Spinal cord (tissue), 10 donors: ENCODE results near the gene SMOC1. TPM values are rescaled to one million over a fixed set of nuclear protein-coding genes. Genes with fewer than 3 reads are reported as not detected.

Experiments used
- DNase-seq, 6 donors: peaks; one replicate each; pipeline versions ENCODE4 v3.0.0 to v3.0.0-alpha.2; 2013 to 2015; ENCODE audit warnings: low spot score in 6 of 6, low read depth in 4 of 6
- H3K27ac ChIP-seq: one replicate; pipeline ENCODE4 v1.5.1; 2013; ENCODE audit warnings: low read depth, low read length, control low read depth
- H3K27me3 ChIP-seq: one replicate; pipeline ENCODE4 v1.6.1; 2013; ENCODE audit warnings: low read length; ENCODE audit not compliant: control insufficient read depth, insufficient read depth
- H3K36me3 ChIP-seq: one replicate; pipeline ENCODE4 v1.6.1; 2013; ENCODE audit warnings: low read length; ENCODE audit not compliant: control insufficient read depth, insufficient read depth
- H3K4me1 ChIP-seq: one replicate; pipeline ENCODE4 v1.6.1; 2013; ENCODE audit warnings: low read length; ENCODE audit not compliant: control insufficient read depth, insufficient read depth
- H3K4me3 ChIP-seq: one replicate; pipeline ENCODE4 v1.5.1; 2013; ENCODE audit warnings: low read depth, low read length, control low read depth
- H3K9me3 ChIP-seq: one replicate; pipeline ENCODE4 v1.6.1; 2013; ENCODE audit warnings: low read length; ENCODE audit not compliant: control insufficient read depth, insufficient read depth
- WGBS: methylation state at CpG from one replicate; pipeline ENCODE4 v1.1.5; 2013; ENCODE audit warnings: missing lambda C conversion rate; ENCODE audit not compliant: insufficient coverage; 5-methylcytosine and 5-hydroxymethylcytosine counted together
- polyA plus RNA-seq, 2 donors: library from polyadenylated mRNA; unstranded; fragments of 120-200 nt; gene quantifications; one replicate each; pipeline ENCODE4 v1.2.1, GENCODE V29; 2013; ENCODE audit not compliant: insufficient read length in 2 of 2
- total RNA-seq, 2 donors: library from RNA; depleted of rRNA in 1 of 2; stranded (reverse); fragments of 120-200 nt in 1 of 2; fragments of >200 nt in 1 of 2; gene quantifications; one replicate each; pipeline versions ENCODE4 v1.2.3 to v1.2.4, GENCODE V29; 2013 to 2014
- donor health status: healthy.

SMOC1 gene
- total and polyA plus RNA-seq, 4 donors: 52.2 to 189 (median 111) TPM

GRCh38 chr14:69982220-69982839 is 103.1 kb downstream of the SMOC1 start:
- Histone ChIP-seq H3K4me1 (peaks cover 45% of the 10 kb centered on the region), H3K27ac (no peak overlapping the region), H3K9me3 (no peaks in the 10 kb centered on the region), H3K36me3 (peaks cover 7% of the 10 kb centered on the region), H3K27me3 (no peaks in the 10 kb centered on the region), H3K4me3 (no peak overlapping the region)
- no peak for DNase-seq
- WGBS: 66% methylated on average over 2 of the region's 6 CpGs

GRCh38 chr14:69982886-69983285 is 103.7 kb downstream of the SMOC1 start:
- H3K4me1 ChIP-seq: peaks cover 51% of the 10 kb centered on the region
- H3K4me3 ChIP-seq: no peak overlapping the region
- H3K36me3 ChIP-seq: peaks cover 7% of the 10 kb centered on the region
- no peaks in the 10 kb centered on the region for H3K27me3 ChIP-seq
- DNase-seq: peak in 2 of 6 donors; percentile 17 to 85
- WGBS: 73% methylated on average over 4 of the region's 7 CpGs
- H3K27ac ChIP-seq: no peak overlapping the region
- no peaks in the 10 kb centered on the region for H3K9me3 ChIP-seq

- no peak for DNase-seq
- peak overlapping the region; percentile 30 for H3K27ac ChIP-seq
Measured at GRCh38 chr14:69983317-69983716, 104.1 kb downstream of the SMOC1 start.

DNA sequence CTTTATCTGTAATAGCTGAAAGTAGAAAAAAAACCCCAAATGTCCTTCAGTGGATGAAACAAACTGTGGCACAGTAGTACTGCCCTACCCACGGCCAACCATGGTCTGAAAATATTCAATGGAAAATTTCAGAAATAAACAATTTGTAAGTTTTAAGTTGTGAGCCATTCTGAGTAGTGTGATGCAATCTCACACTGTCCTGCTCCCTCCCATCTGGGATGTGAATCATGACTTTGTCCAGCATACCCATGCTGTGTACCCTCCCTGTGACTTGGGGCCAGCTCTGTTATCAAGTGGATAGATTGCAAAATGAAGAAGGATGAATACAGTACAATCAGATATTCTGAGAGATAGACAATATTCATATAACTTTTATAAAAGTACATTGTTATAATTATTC is 106.2 kb downstream of the SMOC1 start:
- Histone ChIP-seq H3K4me3 (no peak overlapping the region), H3K27me3 (no peaks in the 10 kb centered on the region), H3K4me1 (peaks cover 49% of the 10 kb centered on the region), H3K27ac (no peak overlapping the region), H3K9me3 (no peaks in the 10 kb centered on the region), H3K36me3 (no peaks in the 10 kb centered on the region)
- no peak for DNase-seq
- WGBS: no CpG with 5 or more reads among the region's 1 CpG

More at GRCh38 chr14:69983317-69983716, 104.1 kb downstream of the SMOC1 start:
- Histone ChIP-seq H3K27me3 (no peaks in the 10 kb centered on the region), H3K36me3 (peaks cover 7% of the 10 kb centered on the region), H3K4me3 (no peak overlapping the region), H3K4me1 (peaks cover 52% of the 10 kb centered on the region), H3K9me3 (no peaks in the 10 kb centered on the region)
- 80% methylated on average over 3 of the region's 4 CpGs for WGBS

DNA sequence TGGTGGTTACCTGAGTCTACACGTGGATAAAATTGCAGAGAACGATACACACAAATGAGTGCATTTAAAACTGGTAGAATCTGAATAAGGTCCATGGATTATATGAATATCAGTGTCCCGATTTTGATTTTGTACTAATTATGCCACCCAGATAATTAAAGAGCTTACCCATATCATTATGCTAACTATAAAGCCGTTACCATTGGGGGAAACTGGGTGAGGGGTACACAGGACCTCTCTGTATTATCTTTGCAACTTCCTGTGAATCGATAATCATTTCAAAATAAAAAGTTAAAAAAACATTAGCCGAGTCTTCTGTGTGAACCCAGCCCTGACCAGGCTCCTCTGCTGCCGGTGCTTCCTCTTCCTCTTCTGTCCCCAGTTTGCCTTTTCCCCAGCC is 107.1 kb downstream of the SMOC1 start:
- 88% methylated on average over 4 of the region's 7 CpGs for whole genome bisulfite sequencing

DNA sequence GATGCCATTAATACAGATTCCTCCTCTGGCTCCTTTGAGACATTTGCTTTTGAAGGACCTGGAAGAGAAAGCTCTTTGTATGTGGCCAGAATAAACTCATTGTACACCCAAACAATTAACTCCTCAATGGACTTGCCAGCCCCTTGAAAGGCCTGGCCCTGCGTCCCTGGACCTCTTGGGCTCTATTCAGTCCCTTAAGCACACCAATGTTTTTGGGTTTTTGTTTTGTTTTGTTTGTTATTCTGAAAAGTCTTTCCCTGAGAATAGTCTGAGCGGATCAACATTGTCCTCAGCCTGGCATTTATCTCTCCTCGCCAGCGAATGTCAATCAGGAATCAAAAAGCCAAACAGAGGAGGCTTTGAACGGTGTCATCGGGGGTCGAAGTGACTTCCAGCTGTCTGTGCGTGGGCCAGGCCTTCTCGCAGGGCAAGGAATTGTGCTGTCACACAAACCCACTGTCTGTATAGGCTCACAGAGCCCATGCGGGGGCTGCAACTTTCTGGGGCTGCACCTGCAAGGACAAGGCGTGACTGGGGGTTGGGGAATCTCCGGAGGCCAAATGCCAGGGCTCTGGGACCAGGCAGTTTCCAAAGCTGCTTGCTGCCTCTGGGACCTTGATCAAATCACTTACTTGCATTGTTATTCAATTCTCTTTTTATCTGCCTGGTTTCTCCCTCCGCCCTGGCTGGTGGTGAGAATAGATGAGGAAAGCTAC is 108.3 kb downstream of the SMOC1 start:
- peak overlapping the region; percentile 72 for H3K27ac ChIP-seq
- DNase-seq: peak in 3 of 6 donors; percentile 58 to 79 (median 76)
- H3K4me1 ChIP-seq: peaks cover 36% of the 10 kb centered on the region
- no peaks in the 10 kb centered on the region for H3K36me3 ChIP-seq
- no peaks in the 10 kb centered on the region for H3K9me3 ChIP-seq
- H3K4me3 ChIP-seq: no peak overlapping the region
- WGBS: 17% methylated on average over 11 of the region's 13 CpGs
- H3K27me3 ChIP-seq: no peaks in the 10 kb centered on the region

More for the DNA sequence above, 107.1 kb downstream of the SMOC1 start:
- H3K27ac ChIP-seq: peak overlapping the region; percentile 72
- no peaks in the 10 kb centered on the region for H3K27me3 ChIP-seq
- peaks cover 44% of the 10 kb centered on the region for H3K4me1 ChIP-seq
- no peaks in the 10 kb centered on the region for H3K36me3 ChIP-seq
- DNase-seq: no peak
- H3K4me3 ChIP-seq: no peak overlapping the region
- no peaks in the 10 kb centered on the region for H3K9me3 ChIP-seq

GRCh38 chr14:69988979-69989378 is 109.8 kb downstream of the SMOC1 start:
- DNase-seq: no peak
- H3K9me3 ChIP-seq: no peaks in the 10 kb centered on the region
- no peaks in the 10 kb centered on the region for H3K36me3 ChIP-seq
- peaks cover 26% of the 10 kb centered on the region for H3K4me1 ChIP-seq
- H3K4me3 ChIP-seq: no peak overlapping the region
- no peak overlapping the region for H3K27ac ChIP-seq
- no peaks in the 10 kb centered on the region for H3K27me3 ChIP-seq

GRCh38 chr14:69989622-69990021 is 110.4 kb downstream of the SMOC1 start:
- H3K27me3 ChIP-seq: no peaks in the 10 kb centered on the region
- no peaks in the 10 kb centered on the region for H3K36me3 ChIP-seq
- no peak overlapping the region for H3K4me3 ChIP-seq
- H3K4me1 ChIP-seq: peaks cover 26% of the 10 kb centered on the region
- H3K27ac ChIP-seq: peak overlapping the region; percentile 37
- 18% methylated on average over 1 of the region's 3 CpGs for WGBS
- H3K9me3 ChIP-seq: no peaks in the 10 kb centered on the region
- no peak for DNase-seq

DNA sequence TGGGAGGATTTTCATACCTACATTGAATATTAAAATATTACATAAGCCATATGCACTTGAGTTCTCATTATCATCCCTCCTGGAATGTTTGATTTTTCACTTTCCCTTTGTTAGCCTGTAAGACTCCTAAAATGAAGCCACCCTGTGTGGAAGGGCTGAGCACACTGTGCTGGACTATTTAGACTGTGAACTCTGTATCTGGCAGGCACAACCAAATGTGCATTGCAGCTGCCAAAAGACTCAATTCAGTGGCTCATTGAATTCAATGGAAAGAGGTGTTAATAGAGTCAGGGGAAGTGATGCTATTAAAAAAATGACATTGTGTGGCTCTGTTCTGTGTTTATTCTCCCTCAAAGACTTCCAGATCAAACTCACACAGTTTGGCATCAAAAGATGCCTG is 111.1 kb downstream of the SMOC1 start:
- Histone ChIP-seq H3K36me3 (no peaks in the 10 kb centered on the region), H3K4me3 (no peak overlapping the region), H3K4me1 (peaks cover 26% of the 10 kb centered on the region), H3K9me3 (no peaks in the 10 kb centered on the region), H3K27ac (peak overlapping the region; percentile 37), H3K27me3 (no peaks in the 10 kb centered on the region)
- peak in 3 of 6 donors; percentile 46 to 81 (median 77) for DNase-seq

DNA sequence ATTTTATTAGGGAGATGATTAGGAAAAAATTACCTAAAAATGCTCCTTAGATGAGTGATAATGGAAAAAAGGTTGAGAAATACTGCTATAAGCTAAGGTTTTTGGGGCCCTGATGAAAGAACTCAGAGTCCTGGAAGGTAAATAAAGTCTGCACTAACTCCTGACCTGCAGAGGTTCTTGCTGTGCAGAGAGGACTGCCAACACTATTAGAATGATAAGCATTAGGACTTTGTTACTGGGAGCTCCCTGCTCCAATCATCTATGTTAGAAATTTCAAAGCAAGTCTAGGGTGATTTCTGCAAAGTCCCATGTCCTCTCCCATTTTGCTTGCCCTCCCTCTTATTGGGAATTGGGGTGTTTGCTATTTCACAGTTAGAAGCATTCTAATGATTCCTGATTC is 112.2 kb downstream of the SMOC1 start:
- no peaks in the 10 kb centered on the region for H3K27me3 ChIP-seq
- H3K4me1 ChIP-seq: peaks cover 26% of the 10 kb centered on the region
- no peak for DNase-seq
- H3K27ac ChIP-seq: no peak overlapping the region
- H3K4me3 ChIP-seq: no peak overlapping the region
- H3K9me3 ChIP-seq: no peaks in the 10 kb centered on the region
- H3K36me3 ChIP-seq: no peaks in the 10 kb centered on the region
